Activated gamma-delta T cell treated with Interleukin-2 at 50 U/mL for 16 hours (primary cell): ENCODE data around the gene SNX15.
"Not testable (repeated sequence)": the region's sequence is repeated elsewhere in the genome, so short reads cannot be mapped to it uniquely, and the experiment has no call there.

Experiments
- DNase-seq: peaks from one replicate; pipeline ENCODE4 v3.0.0-alpha.2; 2020

Gene SNX15

GRCh38 chr11:65027213-65028067 is at the start of gene SNX15:
Gene SNX15 (plus strand): TSS chr11:65027439. CDS start chr11:65027538, 99 bp downstream.
- peak; percentile 92 for DNase-seq

GRCh38 chr11:64983339-64983738 is 43.9 kb upstream of the SNX15 start:
- not testable (repeated sequence) for DNase-seq

GRCh38 chr11:64987998-64988854 is 39.0 kb upstream of the SNX15 start:
- DNase-seq, result no peak

- DNase-seq, result no peak
Measured at GRCh38 chr11:64989416-64989815, 37.8 kb upstream of the SNX15 start.

- no peak for DNase-seq
Measured at GRCh38 chr11:64990222-64990923, 36.9 kb upstream of the SNX15 start.

GRCh38 chr11:64994318-64994717 is 32.9 kb upstream of the SNX15 start:
- no peak for DNase-seq

- DNase-seq, result no peak
Measured at GRCh38 chr11:64996327-64996709, 30.9 kb upstream of the SNX15 start.

GRCh38 chr11:64996710-64997380 is 30.4 kb upstream of the SNX15 start, which contains the start of gene BATF2:
Gene BATF2 (minus strand): TSS chr11:64996971. CDS start chr11:64996914, 57 bp downstream.
- DNase-seq, result no peak

- DNase-seq, result no peak
Measured at GRCh38 chr11:64998141-64998540, 29.1 kb upstream of the SNX15 start.

- DNase-seq, result no peak
Measured at GRCh38 chr11:64998690-64999431, 28.4 kb upstream of the SNX15 start.

GRCh38 chr11:64999478-64999877 is 27.8 kb upstream of the SNX15 start:
- no peak for DNase-seq

- DNase-seq, result no peak
Measured at GRCh38 chr11:65002706-65003105, 24.5 kb upstream of the SNX15 start.

- DNase-seq, result no peak
Measured at GRCh38 chr11:65003282-65003681, 24.0 kb upstream of the SNX15 start.

GRCh38 chr11:65003968-65004367 is 23.3 kb upstream of the SNX15 start:
- not testable (repeated sequence) for DNase-seq

- no peak for DNase-seq
Measured at GRCh38 chr11:65008016-65008415, 19.2 kb upstream of the SNX15 start.

GRCh38 chr11:65008873-65009272 is 18.4 kb upstream of the SNX15 start:
- DNase-seq, result no peak

GRCh38 chr11:65013130-65013887 is 13.9 kb upstream of the SNX15 start:
- DNase-seq, result peak; percentile 89

- DNase-seq, result peak; percentile 84
Measured at GRCh38 chr11:65013888-65014725, 13.1 kb upstream of the SNX15 start, which contains the start of gene ARL2. Gene ARL2 (plus strand): TSS chr11:65014160. CDS start chr11:65014208, 48 bp downstream.

- DNase-seq, result no peak
Measured at GRCh38 chr11:65014726-65015227, 12.5 kb upstream of the SNX15 start.

GRCh38 chr11:65016705-65017104 is 10.5 kb upstream of the SNX15 start:
- DNase-seq, result no peak
